Activated CD4-positive, alpha-beta T cell treated with anti-CD3 and anti-CD28 coated beads for 24 hours (primary cell): ENCODE data around the gene CD8A.
"Not testable (repeated sequence)": the region's sequence is repeated elsewhere in the genome, so short reads cannot be mapped to it uniquely, and the experiment has no call there.

Experiments
- DNase-seq, 2 donors: peaks; one replicate each; pipeline ENCODE4 v3.0.0-alpha.2; 2020; ENCODE audit warnings: low read depth in 2 of 2

Gene CD8A

DNA sequence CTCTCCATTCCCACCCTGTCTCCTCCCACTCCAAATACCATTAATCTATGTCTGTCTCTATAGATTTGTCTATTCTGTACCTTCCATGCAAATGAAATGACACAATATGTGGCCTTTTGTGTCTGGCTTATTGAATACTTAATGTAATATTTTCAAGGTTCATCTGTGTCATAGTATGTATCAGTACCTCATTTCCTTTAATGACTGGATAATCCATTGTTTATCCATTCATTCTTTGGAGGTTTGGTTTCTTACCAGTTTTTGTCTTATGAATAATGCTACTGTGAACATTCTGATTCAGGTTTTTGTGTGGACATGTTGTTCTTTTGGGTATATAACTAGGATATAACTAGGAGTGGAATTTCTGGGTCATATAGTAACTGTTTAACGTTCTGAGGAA is 55.8 kb downstream of the CD8A start:
- not testable (repeated sequence) for DNase-seq
